Measurements from ENCODE around the gene SYNE1. TPM values are rescaled to one million over a fixed set of nuclear protein-coding genes. Genes with fewer than 3 reads are reported as not detected.

Gene SYNE1
- total RNA-seq, 1 donor from 2014 or later = 288 TPM

DNA sequence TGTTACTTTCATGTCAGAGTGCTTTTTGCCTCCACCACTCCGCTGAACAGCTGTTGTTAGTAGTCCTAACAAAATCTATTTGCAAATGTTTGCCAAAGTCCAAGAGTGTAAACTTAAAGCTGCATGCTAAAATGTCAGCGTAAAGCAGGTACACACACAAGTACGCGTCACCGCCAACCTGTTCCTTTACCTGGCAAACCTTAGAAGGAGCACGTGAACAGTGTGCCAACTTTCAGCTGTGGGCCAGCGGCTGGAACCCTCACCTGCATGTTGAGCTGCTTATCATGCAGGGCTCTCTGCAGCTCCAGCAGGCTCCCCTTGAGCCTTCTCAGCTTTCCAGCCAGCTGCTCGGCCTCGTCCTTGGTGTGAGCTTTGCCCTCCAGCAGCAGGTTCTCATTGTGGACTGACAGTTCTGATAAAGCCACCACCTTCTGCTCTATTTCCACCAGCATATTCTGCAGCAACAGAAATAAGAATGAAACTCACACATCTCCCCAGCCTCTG, 359.3 kb downstream of the SYNE1 start:
- no peak for DNase-seq (ENCODE audit: low spot score)

DNA sequence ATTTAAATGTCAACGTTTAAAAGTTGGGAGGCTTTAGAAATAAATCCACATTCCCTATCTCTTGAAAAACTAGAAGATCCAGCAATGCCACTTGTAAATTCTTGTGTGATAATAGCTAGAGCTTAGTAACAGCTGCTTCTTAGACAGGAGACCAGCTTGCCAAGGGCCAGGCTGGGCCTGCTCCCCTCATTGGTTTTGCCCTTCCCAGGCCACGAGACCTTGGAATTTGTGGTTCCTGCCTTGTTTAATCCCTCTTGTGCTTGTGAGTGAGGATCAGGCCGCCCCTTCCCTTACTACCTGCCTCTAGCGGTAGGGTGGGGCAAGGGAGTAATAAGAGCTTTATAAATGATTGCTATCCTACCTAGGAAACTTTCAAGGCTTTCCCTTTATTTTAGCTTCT, 363.5 kb downstream of the SYNE1 start:
- DNase-seq (ENCODE audit: low spot score) = peak; percentile 52

DNA sequence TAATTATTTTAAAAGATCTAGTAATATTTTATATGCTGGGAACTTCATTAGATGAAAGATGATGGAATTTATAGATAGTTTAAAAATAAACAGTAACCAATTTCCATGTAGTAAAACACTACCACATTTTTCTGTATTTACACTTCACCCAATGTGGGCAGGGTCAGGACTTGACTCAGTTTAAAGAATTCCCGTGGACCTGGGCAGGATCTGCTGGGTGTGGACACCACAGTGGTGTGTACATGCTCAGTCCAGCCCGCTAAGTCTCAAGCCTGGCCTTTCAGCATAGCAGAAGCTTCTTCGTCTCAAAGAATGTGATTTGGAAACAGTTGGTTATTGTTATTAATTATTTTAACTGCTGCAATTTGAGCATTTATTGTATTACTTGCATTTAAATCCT, 364.2 kb downstream of the SYNE1 start:
- peak; percentile 8 for DNase-seq (ENCODE audit: low spot score)

DNA sequence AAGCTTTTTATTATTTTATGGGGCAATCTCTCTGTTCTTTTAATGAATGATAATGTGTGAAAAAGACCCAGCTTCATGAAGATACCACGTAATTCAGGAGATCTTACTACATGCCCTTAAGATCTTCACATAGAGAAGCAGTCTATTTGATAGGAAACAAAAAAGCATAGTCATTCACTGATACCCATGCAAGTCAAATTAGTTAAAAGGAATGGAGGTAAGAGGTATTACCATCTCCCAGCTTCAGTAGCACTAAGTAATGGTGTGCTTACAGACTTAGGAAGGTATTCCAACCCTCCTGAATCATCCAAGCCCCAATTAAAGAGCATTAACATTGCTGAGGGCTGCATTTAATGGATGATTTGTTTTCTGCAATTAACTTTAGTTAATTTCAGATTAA, 364.7 kb downstream of the SYNE1 start:
- DNase-seq (ENCODE audit: low spot score) = no peak

DNA sequence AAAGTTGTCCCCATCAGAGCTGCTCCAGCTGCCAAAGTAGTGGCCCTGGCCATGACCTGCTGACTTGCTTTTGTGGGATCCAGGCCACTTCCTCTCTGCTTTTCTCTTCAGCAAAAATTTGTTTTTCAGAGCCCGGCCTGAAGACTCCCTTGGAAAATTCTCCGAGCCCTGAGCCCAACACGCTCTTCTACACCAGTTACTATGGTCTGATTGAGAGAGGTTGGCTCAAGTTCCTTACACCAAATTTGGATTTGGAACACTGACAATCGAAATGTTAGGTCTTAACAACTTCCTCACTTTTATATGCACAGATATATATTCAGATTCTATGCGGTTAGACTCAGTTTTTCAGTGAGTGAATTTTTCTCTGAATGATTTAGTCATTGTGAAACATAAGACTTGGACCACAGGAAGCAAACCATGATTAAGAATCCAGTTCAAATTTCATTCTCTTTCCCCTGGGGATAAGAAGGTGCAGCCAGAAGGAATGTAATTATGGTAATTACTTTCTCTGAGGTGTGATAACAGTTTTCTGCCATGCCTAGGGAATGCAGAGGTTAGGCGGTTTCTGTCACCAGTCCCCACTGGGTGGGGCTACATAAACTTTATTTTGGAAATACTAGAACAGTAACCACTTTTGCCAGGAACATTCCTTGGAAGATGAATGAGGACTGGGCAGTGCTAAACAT, 365.2 kb downstream of the SYNE1 start:
- no peak for DNase-seq (ENCODE audit: low spot score)

DNA sequence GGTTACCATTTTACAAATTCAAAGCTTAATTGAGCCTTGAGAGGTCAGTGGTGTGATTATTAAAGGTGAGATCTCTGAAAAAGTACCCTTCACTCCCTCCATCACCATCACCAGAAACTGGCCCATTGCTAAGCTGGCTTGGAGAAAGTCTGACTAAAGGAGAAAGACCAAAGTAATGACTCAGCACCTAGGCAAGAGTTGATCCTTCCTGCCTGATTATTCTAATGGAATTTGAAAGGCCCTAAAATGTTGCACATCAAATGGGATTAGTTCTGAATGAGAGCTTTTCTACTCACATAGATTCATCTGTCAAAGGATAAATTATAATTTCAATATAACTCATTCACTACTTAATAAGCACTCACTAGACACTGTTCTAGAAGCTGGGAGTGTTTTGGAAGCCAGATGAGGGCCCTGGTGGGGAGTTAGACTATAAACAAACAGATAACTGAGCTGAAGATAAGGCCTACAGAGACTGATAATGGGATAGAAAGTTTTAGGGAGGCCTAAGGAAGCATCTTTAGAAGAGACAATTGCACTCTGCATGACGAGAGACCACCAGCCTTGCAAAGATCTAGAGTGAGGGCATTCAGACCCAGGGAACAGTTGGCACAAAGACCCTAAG, 366.7 kb downstream of the SYNE1 start:
- DNase-seq (ENCODE audit: low spot score) = no peak

DNA sequence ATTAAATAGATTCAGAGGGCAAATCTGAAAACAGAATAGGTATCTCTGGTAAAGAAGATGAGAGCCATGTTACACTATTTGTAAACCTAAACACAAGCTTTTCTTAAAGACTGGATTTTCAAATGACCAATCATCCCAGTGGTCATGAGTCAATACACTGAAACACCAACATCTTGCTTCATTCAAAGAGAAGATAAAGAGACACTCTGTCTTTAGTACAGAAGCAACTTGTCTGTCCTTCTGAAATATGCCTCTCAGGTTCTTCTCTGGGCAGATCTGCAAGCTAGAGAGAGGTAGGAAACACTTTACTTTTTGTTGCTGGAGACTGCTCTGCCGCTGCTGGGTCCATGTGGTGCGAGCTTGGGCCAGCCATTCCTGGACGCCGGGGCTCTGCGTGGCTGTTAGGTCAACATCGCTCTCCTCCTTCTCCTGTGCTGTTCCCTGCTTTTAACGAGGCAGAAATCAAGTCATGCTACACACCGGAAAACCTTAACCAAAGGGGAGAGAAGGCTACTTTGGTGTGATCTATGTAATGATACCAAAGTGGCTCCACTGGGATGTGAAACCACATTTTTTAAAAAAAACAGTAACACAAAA, 368.2 kb downstream of the SYNE1 start:
- DNase-seq (ENCODE audit: low spot score) = no peak

DNA sequence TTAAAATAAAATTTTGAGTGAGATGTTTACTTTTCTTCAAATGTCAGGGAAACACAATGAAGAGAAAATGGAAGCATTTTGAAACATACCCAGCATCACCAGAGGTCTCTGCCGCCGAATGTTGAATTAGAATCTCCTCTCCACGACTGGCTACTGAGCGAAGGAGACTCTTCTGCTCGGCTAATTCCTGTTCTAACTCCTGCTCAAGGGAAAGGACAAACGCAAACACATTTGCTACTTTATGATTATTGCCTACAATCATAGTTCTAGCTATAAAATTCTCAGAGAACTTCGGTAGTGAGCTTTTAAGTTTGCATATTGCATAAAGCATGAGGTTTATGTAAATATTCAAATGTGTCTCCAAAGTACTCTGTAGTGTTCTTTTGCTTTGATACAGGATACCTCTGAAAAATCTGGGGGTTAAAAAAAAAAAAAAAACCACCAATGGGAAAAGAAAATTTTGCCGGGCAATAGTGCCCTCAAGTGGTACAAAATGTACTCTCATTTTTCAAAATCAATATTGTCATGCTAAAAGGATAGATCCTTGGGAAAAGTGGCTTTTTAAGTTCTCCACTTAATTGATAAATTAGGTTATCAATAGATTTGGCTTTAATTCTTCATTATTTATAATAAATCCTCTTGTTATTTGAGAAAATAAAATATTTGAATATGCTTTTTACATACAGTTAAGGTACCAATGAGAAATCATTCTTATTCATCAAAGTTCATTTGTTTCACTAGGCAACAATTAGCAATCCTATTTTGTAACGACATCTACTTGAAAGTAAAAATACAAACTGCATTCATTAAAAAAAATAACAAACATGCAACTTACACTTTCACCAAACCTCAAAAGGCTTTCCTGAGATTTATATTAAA, 369.0 kb downstream of the SYNE1 start:
- DNase-seq (ENCODE audit: low spot score) = peak; percentile 34

DNA sequence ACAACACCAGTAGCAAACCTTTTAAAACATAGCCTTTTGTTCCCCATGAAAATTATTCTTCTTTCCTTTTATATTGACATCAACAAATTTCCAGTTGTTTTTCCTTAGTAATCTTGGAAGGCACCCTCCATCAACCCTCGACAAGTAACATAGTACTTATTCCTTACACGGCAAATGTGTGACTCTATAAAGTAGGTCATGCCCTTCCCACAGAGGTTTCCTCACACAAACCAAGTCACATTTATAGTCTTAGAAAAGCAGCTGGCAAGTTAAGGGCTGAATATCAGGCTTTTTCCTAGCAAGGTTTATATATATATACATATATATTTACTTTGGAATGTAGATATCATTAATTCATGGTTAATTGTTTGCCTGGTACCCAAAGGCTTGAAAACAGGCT, 371.5 kb downstream of the SYNE1 start:
- DNase-seq (ENCODE audit: low spot score) = no peak

DNA sequence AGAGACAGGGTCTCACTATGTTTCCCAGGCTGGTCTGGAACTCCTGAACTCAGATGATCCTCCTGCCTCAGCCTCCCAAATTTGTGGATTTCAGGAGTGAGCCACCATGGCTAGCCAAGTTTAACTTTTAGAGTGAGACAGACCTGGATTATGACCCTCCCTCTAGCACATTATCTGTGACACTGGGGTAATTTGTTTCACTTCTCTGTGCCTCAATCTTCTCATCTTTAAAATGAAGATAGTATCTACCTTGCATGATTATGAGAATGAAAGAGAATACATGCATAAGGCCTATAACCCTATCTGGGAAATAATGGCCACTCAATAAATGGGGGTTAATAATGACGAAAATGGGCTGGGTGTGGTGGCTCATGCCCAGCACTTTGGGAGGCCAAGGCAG, 373.6 kb downstream of the SYNE1 start:
- no peak for DNase-seq (ENCODE audit: low spot score)

DNA sequence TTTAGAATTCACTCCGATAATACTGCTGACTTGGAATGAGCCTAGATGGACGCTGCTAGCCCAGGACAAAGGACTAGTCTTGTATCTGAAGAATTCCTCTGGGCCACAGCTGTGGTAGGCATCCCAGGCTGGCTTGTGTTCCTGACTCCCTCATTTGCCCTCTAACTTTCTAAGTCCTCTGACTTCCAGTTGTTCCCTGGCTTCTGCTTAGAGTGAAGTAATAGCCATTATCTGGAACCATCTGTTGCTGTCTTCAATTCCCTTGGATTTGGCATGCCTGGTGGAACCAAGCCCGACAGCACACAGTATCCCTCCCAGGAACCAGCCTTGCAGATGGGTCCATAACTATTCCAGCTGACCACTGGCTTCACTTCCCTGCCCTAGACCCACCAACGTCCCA, 376.0 kb downstream of the SYNE1 start:
- no peak for DNase-seq (ENCODE audit: low spot score)

DNA sequence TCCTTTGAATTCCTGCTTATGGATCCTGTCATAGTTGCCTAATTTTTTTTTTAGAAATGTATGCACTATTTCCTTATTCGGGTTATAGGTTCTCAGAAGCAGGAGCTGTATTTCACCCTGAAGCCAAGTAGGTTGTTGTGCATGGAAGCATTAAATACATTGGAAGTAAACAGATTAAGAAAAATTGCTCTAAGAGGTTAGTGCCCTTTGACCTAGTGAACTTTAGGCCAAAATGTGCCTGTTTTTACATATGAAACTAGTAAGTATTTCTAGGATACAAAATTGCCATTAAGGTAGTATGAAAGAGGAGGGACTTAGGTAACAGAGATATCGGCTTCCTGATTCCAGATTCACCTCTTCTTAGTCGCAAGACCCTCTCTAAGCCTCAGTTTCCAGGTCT, 377.9 kb downstream of the SYNE1 start:
- DNase-seq (ENCODE audit: low spot score) = no peak

DNA sequence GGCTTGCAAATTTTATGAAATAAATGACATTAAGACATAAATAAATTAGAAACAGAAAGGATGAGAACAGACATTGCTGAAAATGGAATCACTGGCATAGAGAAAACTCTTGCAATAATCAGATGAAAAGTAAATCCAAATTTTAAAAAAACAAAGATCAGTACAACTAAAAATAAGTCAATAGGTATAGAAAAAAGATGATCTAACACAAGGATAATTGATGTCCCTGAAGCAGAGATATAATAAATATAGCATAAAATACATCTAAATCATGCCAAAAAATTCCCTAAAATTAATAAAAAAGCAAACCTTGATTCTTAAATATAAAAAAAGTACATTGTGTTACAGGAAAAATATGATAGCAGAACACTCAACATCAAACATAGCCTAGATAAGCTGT, 379.6 kb downstream of the SYNE1 start:
- no peak for DNase-seq (ENCODE audit: low spot score)

DNA sequence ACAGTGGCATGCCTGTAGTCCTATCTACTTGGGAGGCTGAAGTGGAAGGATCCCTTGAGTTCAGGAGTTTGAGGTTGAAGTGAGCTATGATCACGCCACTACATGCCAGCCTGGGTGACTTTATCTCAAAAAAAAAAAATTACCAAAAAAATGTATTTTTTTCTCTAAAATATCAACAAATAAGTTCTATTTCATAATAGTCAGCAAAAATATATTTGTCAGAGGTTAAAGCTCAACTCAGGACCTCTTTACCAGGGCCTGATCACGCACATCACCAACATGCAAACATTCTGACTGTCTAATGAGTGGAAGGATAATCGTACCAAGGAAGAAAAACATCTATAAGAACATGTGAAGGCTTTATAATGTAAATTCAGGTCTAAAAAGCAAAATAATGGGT, 387.0 kb downstream of the SYNE1 start:
- DNase-seq (ENCODE audit: low spot score) = no peak

DNA sequence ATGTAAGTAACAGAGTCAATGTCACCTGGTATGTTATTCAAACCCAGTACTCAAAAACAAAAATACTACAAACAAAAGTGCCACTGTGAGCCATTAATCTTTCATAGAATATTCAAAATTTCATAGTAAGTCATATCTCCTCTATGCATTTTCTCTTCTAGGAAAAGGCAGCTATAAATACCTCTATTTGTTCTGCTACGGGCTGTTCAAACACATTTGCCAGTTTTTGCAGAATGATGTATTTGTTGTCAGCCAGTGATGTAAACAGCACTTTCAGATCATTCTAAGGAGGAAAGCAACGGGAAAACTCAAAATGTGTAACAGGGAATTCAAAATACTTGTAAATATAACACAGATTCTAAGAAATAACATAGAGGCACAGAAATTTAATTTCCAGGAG, 388.2 kb downstream of the SYNE1 start:
- no peak for DNase-seq (ENCODE audit: low spot score)

DNA sequence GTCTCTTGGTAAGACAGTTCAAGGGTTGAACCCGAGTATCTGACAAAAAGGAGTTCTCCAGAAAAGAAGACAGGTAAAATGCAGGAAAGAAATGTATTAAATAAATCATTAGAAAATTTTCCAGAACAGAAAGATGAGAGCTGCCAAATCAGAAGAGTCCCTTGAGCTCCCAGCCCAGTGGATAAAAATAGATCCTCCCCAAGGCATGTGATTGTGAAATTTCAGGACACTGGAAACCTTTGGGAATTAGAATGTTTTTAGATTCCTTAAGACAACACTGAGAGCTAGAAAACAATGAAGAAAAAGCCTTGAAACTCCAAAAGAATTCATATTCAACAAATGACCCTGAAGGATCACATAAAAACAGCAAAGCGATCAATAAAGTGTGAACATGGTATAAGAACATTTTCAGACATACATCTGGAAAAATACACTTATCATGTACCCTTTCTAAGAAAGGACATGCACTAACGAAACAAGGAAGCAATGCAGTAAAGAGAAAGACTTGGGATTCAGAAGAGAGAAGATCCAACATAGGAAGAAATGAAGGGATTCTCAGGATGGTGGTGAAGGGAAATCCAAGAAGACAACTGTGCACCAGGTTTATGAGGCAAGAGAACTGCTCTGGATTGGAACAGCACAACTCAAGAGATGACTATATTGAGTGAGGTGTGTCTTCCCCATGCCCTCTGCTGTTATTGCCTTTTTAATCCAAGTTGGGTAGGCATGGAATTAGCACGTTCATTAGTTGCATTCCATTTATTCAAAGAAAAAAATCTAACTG, 390.4 kb downstream of the SYNE1 start:
- no peak for DNase-seq (ENCODE audit: low spot score)

DNA sequence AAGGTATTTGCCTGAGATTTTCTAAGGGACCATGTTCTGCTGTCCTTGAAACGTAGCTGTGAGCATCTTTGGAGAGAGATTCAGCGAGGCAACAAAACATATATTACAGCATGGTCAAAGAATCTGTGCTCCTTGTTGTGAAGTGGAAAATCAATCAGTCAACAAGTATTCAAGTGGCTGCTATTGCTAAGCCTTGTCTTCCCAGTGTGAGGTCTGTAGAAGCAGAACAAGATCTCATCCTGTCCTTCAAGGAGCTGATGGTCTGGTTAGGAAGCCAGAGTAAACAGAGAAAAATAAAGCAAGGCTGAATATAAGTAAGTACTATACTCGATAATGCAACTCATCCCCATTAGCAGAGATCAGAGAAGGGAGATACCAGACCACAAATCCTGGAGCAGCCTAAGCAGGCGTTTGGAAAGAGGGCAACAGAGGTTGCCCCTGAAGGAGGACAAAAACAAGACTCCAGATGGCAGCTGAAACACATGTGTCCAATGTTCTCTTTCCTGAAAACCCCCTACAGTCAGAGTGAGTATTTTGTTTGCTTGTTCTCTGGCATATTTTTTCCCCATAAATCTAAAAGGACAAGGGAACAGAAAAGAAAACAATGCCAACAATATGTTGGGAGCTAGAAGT, 392.0 kb downstream of the SYNE1 start:
- peak; percentile 30 for DNase-seq (ENCODE audit: low spot score)

DNA sequence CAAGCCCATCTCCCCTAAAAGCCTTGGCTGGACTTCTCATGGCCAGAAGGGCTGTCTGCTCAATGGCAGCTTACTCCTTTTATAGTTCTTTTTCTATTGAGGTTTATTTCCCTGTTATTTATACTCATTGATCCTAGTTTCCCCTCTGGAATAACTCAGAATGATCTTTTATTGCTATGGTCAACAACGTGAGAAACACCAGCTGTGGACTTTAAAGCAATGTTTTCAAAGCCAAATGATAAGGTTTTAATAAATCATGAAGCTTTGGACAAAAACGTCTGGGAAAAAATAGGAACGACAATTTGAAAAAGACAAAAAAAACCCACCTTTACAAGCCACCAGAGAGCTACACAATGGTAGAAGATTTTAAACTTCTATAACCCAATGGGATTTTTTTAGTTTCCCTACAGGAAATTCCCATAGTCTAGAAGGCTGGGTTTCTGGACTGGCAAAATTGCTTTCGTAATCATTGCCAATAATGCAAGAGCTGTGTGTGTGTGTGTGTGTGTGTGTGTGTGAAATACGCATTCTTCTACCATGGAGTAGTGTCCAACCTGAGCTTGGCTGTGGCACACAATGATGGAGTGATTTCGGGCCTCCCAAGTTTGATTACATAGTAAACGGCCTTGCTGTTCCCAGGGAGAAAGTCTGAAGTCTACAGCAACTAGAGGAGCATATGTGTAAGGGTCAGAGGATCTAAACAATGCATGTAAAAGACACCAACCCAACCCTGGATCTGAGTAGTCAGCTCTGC, 396.0 kb downstream of the SYNE1 start:
- DNase-seq (ENCODE audit: low spot score) = peak; percentile 27

DNA sequence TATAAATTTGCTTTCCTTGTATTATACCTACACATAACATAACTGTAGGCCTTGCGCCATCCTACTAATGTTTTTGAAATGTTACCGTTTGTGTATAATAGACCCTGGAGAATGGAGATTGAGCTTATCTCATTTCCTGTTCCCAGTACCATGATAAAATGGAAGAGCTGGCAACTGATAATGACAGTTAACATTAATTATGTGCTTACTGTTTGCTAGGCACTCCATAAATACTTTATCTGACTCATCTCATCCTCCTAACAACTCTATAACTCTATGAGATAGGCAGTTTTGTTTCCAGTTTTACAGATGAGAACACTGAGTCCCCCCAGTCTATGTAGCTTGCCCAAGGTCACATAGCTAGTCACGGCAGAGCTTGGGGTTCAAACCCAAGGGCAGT, 396.7 kb downstream of the SYNE1 start:
- DNase-seq (ENCODE audit: low spot score) = no peak
